Stomach smooth muscle (tissue), 2 donors: ENCODE data around the gene MAGEA1.
"Not testable (repeated sequence)": the region's sequence is repeated elsewhere in the genome, so short reads cannot be mapped to it uniquely, and the experiment has no call there.

Experiments used
- H3K27ac ChIP-seq: one replicate; pipeline ENCODE4 v1.7.0; 2013; ENCODE audit warnings: mild to moderate bottlenecking, low read length, inconsistent platforms
- H3K27me3 ChIP-seq, 2 donors: one replicate each; pipeline ENCODE4 v1.7.0; 2013; ENCODE audit warnings: low read length in 2 of 2; ENCODE audit not compliant: insufficient read depth in 2 of 2, control insufficient read depth in 1 of 2
- H3K36me3 ChIP-seq, 2 donors: one replicate each; pipeline ENCODE4 v1.7.0; 2013; ENCODE audit warnings: low read length in 2 of 2; ENCODE audit not compliant: control insufficient read depth in 2 of 2, insufficient read depth in 2 of 2
- H3K4me1 ChIP-seq: one replicate; pipeline ENCODE4 v1.7.0; 2013; ENCODE audit warnings: low read length; ENCODE audit not compliant: control insufficient read depth, insufficient read depth
- H3K4me3 ChIP-seq, 2 donors: one replicate each; pipeline ENCODE4 v1.7.0; 2013; ENCODE audit warnings: low read length in 2 of 2
- H3K9ac ChIP-seq, 2 donors: one replicate each; pipeline ENCODE4 v1.7.0; 2013; ENCODE audit warnings: low read length in 2 of 2, mild to moderate bottlenecking in 1 of 2
- H3K9me3 ChIP-seq, 2 donors: one replicate each; pipeline ENCODE4 v1.7.0; 2013; ENCODE audit warnings: low read length in 2 of 2; ENCODE audit not compliant: control insufficient read depth in 2 of 2
- donor health status: healthy.
- donor health status: Pancreatic carcinoma.

The MAGEA1 gene, protein sequence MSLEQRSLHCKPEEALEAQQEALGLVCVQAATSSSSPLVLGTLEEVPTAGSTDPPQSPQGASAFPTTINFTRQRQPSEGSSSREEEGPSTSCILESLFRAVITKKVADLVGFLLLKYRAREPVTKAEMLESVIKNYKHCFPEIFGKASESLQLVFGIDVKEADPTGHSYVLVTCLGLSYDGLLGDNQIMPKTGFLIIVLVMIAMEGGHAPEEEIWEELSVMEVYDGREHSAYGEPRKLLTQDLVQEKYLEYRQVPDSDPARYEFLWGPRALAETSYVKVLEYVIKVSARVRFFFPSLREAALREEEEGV

DNA sequence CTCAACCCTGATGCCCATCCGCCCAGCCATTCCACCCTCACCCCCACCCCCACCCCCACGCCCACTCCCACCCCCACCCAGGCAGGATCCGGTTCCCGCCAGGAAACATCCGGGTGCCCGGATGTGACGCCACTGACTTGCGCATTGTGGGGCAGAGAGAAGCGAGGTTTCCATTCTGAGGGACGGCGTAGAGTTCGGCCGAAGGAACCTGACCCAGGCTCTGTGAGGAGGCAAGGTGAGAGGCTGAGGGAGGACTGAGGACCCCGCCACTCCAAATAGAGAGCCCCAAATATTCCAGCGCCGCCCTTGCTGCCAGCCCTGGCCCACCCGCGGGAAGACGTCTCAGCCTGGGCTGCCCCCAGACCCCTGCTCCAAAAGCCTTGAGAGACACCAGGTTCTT lies at the start of gene MAGEA1:
TSS of gene MAGEA1 (plus strand) at position 154 of the 400 bp plus-strand sequence. CDS start 3,106 bp downstream, outside the sequence.
- Histone ChIP-seq H3K36me3 (no peaks in the 10 kb centered on the region), H3K9ac (no peak within 1 kb of the TSS), H3K4me3 (no peak within 1 kb of the TSS), H3K9me3 (no peaks in the 10 kb centered on the region), H3K4me1 (no peaks in the 10 kb centered on the region), H3K27me3 (peaks cover 0 to 6% of the 10 kb centered on the region in 2 donors), H3K27ac (no peak within 1 kb of the TSS)

DNA sequence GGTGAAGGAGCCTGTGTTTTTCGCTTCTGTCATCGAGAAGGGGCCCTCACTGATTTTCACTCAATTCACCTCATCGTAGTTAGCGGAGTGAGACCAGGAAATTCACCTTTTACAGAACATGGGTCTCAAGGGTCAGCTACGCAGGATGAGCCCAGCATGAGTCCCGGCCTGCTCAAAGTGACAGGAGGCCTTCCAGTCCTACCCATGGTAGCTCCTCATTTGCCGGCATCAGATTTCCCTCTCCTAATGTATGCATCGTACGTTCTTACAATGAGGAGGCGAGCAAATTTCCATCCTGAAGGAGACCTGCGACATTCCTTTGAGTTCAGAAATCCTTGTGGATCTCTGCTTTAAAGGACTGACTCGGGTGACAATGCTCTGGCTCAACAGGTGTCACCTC lies 46.2 kb upstream of the MAGEA1 start:
- H3K27me3 ChIP-seq, H3K4me3 ChIP-seq, H3K9ac ChIP-seq, H3K4me1 ChIP-seq, H3K9me3 ChIP-seq, H3K36me3 ChIP-seq, H3K27ac ChIP-seq: not testable (repeated sequence)

DNA sequence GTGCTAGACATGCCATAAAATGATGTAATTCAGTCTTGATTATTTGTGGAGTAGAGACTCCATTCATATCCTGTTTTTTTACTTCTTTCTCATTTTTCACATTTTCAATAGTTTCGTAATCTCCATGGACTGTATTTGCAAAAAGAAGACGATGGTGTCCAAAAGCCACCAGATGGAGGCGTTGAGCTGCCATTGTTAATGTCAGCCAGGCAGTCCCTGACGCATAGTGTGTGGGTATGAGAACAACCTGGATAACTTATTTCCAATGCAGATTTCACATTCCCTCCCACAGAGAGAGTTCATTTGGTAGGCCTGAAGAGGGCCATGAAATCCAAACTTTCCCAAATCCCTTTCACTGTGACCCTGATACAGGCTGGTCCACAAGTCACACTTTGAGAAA lies 40.0 kb upstream of the MAGEA1 start:
- not testable (repeated sequence) for H3K27ac ChIP-seq

DNA sequence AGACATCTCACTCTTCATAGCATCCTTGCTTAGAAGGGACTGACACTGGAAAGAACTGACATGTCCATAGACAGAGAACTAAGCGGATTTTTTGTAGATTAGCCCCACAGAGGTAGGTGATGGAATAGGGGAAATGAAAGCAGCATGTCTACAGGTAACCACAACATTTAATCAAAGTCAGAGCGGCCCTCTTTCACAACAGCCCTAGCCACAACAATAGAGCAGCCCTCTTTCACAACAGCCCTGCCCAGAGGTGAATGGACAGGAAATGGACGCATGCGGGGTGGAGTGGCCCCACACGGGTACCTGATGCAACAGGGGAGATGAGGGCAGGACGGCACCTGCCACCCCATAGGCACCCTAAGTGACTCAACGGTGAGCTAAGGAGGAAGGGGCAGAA lies 32.8 kb upstream of the MAGEA1 start:
- not testable (repeated sequence) for H3K27me3 ChIP-seq, H3K36me3 ChIP-seq, H3K9me3 ChIP-seq, H3K4me3 ChIP-seq, H3K4me1 ChIP-seq, H3K27ac ChIP-seq, H3K9ac ChIP-seq

More for the DNA sequence above, 40.0 kb upstream of the MAGEA1 start:
- H3K36me3 ChIP-seq, H3K4me3 ChIP-seq, H3K9me3 ChIP-seq, H3K4me1 ChIP-seq, H3K9ac ChIP-seq, H3K27me3 ChIP-seq: not testable (repeated sequence)

DNA sequence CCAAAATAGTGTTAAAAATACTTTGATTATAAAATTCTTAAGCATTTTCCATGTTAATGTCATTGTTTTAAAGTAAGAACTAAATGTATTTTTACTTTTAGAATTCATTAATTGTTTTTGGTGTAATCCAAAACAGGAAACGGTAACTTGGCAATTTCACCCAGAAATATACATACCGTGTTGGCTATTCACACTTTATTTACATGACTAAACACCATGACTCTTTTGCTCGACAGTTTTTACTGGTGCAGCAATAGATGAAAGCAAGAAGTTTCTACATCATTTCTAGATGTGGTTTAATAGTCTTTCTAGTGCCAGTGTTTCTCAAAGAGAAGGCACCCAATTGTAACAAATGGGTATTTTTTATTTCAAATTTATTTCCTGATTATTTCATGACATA lies 25.6 kb upstream of the MAGEA1 start:
- Histone ChIP-seq H3K9ac (no peak overlapping the region), H3K27me3 (no peaks in the 10 kb centered on the region), H3K36me3 (no peaks in the 10 kb centered on the region), H3K9me3 (peaks cover 0 to 3% of the 10 kb centered on the region in 2 donors), H3K27ac (no peak overlapping the region), H3K4me1 (no peaks in the 10 kb centered on the region), H3K4me3 (no peak overlapping the region)

DNA sequence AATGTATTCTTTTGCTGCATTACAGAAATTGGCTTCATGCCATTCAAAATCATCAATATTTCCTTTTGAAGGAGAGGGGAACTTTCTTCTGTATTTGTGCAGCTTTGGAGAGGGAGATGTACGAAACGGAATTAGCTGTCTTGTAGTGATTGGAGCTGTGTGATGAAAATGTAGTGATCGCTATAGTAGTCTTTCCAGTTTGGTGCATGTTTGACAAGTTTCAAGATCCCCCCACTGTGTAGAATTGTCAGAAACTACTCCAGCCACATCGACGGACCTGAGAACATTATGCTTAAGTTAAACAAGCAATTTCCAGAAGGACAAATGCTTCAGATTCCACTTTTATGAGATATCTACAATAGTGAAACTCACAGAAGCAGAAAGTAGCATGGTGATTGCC lies 21.6 kb upstream of the MAGEA1 start:
- Histone ChIP-seq H3K9ac (no peak overlapping the region), H3K4me1 (no peaks in the 10 kb centered on the region), H3K27ac (no peak overlapping the region), H3K9me3 (no peaks in the 10 kb centered on the region), H3K4me3 (no peak overlapping the region), H3K36me3 (no peaks in the 10 kb centered on the region), H3K27me3 (no peaks in the 10 kb centered on the region)

DNA sequence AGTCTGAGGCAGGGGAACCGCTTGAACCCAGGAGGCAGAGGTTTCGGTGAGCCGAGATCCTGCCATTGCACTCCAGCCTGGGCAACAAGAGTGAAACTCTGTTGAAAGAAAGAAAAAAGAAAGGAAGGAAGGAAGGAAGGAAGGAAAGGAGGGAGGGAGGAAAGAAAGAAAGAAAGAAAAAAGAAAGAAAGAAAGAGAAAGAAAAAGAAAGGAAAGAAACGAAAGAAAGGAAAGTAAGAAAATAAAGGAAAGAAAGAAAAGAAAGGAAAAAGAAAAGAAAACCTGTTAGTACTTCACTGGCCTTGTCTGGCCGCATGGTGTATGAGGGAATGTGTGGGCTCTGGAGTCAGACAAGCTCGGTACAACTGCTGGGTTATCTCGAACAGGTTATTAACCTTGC lies 20.8 kb upstream of the MAGEA1 start:
- Histone ChIP-seq H3K27me3 (no peaks in the 10 kb centered on the region), H3K27ac (no peak overlapping the region), H3K4me1 (no peaks in the 10 kb centered on the region), H3K9me3 (no peaks in the 10 kb centered on the region), H3K9ac (no peak overlapping the region), H3K36me3 (no peaks in the 10 kb centered on the region), H3K4me3 (no peak overlapping the region)

DNA sequence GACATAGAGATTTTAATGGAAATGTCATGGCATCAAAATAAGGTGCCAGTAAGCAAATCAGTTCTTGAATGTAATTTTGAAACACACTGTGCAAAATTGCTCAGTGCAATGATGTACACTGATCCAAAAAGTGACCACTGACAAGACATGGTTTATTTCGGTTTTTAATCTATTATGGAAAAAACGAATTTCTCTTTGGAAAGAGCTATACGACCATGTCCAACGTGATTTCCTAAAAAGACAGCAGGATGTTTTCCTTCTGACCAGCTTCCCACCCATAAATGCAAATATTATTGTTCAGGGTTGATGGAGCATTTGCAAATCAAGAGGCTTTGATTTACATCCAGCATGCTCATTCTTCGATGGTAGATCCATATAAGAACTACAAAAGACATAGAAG lies 17.1 kb upstream of the MAGEA1 start:
- Histone ChIP-seq H3K9ac (no peak overlapping the region), H3K27ac (no peak overlapping the region), H3K4me1 (no peaks in the 10 kb centered on the region), H3K27me3 (peaks cover 0 to 3% of the 10 kb centered on the region in 2 donors), H3K36me3 (no peaks in the 10 kb centered on the region), H3K4me3 (no peak overlapping the region), H3K9me3 (no peaks in the 10 kb centered on the region)

DNA sequence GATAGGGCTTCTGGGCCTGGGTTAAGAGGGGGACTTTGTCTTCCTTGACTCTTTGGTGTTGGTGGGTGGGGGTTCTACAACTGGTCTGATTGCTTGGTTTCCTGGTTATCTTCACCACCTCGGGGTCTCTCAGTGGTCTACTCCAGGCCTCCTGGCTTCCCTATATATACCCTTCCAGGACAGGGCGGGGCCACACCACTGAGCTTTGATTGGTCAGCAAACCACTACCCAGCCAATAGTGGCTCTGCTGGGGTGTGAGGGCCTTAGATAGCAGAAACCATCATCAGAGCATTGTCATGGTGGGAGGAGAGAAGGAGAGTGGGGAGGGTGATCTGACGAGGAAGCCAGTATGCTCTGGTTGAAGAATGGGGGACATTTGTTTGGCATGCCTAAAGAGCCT lies 14.4 kb upstream of the MAGEA1 start:
- Histone ChIP-seq H3K4me3 (no peak overlapping the region), H3K4me1 (no peaks in the 10 kb centered on the region), H3K27ac (no peak overlapping the region), H3K27me3 (peaks cover 0 to 3% of the 10 kb centered on the region in 2 donors), H3K9ac (no peak overlapping the region), H3K9me3 (no peaks in the 10 kb centered on the region), H3K36me3 (no peaks in the 10 kb centered on the region)

DNA sequence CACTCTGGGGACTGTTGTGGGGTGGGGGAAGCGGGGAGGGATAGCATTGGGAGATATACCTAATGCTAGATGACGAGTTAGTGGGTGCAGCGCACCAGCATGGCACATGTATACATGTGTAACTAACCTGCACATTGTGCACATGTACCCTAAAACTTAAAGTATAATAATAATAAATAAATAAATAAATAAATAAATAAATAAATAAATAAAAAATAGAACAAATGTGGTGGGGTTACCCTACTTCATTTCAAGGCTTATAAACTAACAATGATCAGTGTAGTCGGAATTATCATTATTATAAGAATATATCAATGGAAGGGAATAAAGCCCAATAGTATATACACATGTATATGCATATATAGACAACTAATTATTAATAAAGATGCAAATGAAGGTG lies 10.7 kb upstream of the MAGEA1 start:
- not testable (repeated sequence) for H3K4me3 ChIP-seq, H3K9me3 ChIP-seq, H3K4me1 ChIP-seq, H3K27me3 ChIP-seq, H3K9ac ChIP-seq, H3K36me3 ChIP-seq, H3K27ac ChIP-seq

DNA sequence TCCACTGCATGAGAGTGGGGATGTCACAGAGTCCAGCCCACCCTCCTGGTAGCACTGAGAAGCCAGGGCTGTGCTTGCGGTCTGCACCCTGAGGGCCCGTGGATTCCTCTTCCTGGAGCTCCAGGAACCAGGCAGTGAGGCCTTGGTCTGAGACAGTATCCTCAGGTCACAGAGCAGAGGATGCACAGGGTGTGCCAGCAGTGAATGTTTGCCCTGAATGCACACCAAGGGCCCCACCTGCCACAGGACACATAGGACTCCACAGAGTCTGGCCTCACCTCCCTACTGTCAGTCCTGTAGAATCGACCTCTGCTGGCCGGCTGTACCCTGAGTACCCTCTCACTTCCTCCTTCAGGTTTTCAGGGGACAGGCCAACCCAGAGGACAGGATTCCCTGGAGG lies 2.7 kb downstream of the MAGEA1 start:
- Histone ChIP-seq H3K27ac (no peak overlapping the region), H3K27me3 (peaks cover 0 to 6% of the 10 kb centered on the region in 2 donors), H3K9me3 (no peaks in the 10 kb centered on the region), H3K9ac (no peak overlapping the region), H3K4me1 (no peaks in the 10 kb centered on the region), H3K4me3 (no peak overlapping the region), H3K36me3 (no peaks in the 10 kb centered on the region)
